Vagina (tissue), 2 donors: ENCODE measurements around the gene SLC49A3. TPM values are rescaled to one million over a fixed set of nuclear protein-coding genes. Genes with fewer than 3 reads are reported as not detected.

Experiments
- DNase-seq, 2 donors: peaks; one replicate each; pipeline ENCODE4 v3.0.0-alpha.2; 2017; ENCODE audit errors: extremely low spot score in 2 of 2
- H3K27ac ChIP-seq: fragments of 200-600 bp; sonication (generic); one replicate; pipeline ENCODE4 v1.5.1; 2019
- H3K27me3 ChIP-seq: fragments of 200-600 bp; sonication (generic); one replicate; pipeline ENCODE4 v1.5.1; 2019
- H3K36me3 ChIP-seq, 2 donors: fragments of 200-600 bp; sonication (generic); one replicate each; pipeline ENCODE4 v1.5.1; 2017 to 2019
- H3K4me1 ChIP-seq: fragments of 200-600 bp; sonication (generic); one replicate; pipeline ENCODE4 v1.5.1; 2019
- H3K4me3 ChIP-seq, 2 donors: fragments of 200-600 bp; sonication (generic); 1 replicate in 1 of 2; 2 replicates in 1 of 2; pipeline ENCODE4 v1.5.1; 2016 to 2019
- H3K9me3 ChIP-seq: fragments of 200-600 bp; sonication (generic); one replicate; pipeline ENCODE4 v1.5.1; 2019
- POLR2A ChIP-seq, 2 donors: fragments of 450-650 bp; IDR thresholded peaks; one replicate each; pipeline ENCODE4 v1.6.1; 2017; ENCODE audit warnings: antibody characterized with exemption in 2 of 2, mild to moderate bottlenecking in 2 of 2, moderate library complexity in 2 of 2
- POLR2AphosphoS5 ChIP-seq, 2 donors: sonication (generic); formaldehyde crosslinking; IDR thresholded peaks; one replicate each; pipeline ENCODE4 v1.9.0; 2017; ENCODE audit warnings: antibody characterized with exemption in 2 of 2, mild to moderate bottlenecking in 2 of 2, low read depth in 1 of 2; ENCODE audit not compliant: insufficient read depth in 1 of 2
- intact Hi-C: fragments of 100-400 bp; cut with DNase I; formaldehyde crosslinking; loops from one replicate; pipeline ENCODE4 v1.15.1; 2023
- total RNA-seq: library from RNA; depleted of rRNA; stranded (reverse); fragments of >200 nt; gene quantifications from one replicate; pipeline ENCODE4 v1.2.3, GENCODE V29; 2016
- TF ChIP-seq, protein P1 (sequence below), 3 experiments: fragments of 450-650 bp in 2 of 3; fragments of 200-600 bp in 1 of 3; sonication (generic) in 1 of 3; IDR thresholded peaks; one replicate each; pipeline ENCODE4 v1.5.1; 2017 to 2019; ENCODE audit warnings: antibody characterized with exemption in 3 of 3, mild to moderate bottlenecking in 2 of 3, moderate library complexity in 2 of 3

SLC49A3 gene
- total RNA-seq, 1 donor from 2014 or later = 11.0 TPM

DNA sequence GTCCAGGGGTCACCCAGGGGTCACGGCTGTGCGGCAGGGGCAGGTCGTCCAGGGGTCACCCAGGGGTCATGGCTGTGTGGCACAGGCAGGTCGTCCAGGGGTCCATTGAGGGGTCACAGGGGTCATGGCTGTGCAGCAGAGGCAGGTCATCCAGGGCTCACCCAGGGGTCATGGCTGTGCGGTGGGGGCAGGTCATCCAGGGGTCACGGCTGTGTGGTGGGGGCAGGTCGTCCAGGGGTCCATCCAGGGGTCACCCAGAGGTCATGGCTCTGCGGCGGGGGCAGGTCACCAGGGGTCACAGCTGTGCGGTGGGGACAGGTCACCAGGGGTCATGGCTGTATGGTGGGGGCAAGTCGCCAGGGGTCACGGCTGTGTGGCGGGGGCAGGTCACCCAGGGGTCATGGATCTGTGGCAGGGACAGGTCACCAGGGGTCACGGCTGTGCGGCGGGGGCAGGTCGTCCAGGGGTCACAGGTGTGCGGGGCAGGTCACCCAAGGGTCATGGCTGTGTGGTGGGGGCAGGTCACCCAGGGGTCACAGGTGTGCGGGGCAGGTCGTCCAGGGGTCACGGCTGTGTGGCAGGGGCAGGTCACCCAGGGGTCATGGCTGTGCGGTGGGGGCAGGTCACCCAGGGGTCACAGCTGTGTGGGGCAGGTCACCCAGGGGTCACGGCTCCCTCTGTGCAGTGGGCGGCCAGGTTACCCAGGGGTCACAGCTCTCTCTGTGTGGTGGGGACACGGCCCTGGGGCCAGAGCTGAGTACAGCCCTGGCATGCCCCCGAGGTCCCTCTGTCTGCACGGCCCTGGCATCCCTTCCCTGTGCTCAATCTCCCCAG, 30.9 kb downstream of the SLC49A3 start:
- H3K4me1 ChIP-seq = peaks cover 3% of the 10 kb centered on the region
- no peaks in the 10 kb centered on the region for H3K27me3 ChIP-seq
- TF ChIP-seq POLR2AphosphoS5 (IDR thresholded peaks at IDR 0.05; ENCODE audit: insufficient read depth in 1 of 2, low read depth in 1 of 2) (no peak), POLR2A (IDR thresholded peaks at IDR 0.05) (no peak)
- TF ChIP-seq, protein P1, sequence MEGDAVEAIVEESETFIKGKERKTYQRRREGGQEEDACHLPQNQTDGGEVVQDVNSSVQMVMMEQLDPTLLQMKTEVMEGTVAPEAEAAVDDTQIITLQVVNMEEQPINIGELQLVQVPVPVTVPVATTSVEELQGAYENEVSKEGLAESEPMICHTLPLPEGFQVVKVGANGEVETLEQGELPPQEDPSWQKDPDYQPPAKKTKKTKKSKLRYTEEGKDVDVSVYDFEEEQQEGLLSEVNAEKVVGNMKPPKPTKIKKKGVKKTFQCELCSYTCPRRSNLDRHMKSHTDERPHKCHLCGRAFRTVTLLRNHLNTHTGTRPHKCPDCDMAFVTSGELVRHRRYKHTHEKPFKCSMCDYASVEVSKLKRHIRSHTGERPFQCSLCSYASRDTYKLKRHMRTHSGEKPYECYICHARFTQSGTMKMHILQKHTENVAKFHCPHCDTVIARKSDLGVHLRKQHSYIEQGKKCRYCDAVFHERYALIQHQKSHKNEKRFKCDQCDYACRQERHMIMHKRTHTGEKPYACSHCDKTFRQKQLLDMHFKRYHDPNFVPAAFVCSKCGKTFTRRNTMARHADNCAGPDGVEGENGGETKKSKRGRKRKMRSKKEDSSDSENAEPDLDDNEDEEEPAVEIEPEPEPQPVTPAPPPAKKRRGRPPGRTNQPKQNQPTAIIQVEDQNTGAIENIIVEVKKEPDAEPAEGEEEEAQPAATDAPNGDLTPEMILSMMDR (IDR thresholded peaks at IDR 0.05) = no peak
- H3K36me3 ChIP-seq = no peaks in the 10 kb centered on the region
- H3K27ac ChIP-seq = no peak overlapping the region
- H3K9me3 ChIP-seq = no peaks in the 10 kb centered on the region
- H3K4me3 ChIP-seq = no peak overlapping the region
- DNase-seq = no peak
- intact Hi-C loops = no loop called here

DNA sequence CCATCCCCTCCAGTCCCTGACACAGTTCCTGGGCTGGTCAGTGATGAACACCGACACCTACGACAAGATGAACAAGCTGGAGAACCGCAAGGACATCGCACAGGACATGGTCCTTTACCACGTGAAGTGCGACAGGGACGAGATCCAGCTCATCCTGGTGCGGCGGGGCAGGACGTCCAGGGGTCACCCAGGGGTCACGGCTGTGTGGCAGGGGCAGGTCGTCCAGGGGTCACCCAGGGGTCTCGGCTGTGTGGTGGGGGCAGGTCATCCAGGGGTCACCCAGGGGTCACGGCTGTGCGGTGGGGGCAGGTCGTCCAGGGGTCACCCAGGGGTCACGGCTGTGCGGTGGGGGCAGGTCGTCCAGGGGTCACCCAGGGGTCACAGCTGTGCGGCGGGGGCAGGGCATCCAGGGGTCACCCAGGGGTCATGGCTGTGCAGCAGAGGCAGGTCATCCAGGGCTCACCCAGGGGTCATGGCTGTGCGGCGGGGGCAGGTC, 31.6 kb downstream of the SLC49A3 start:
- Histone ChIP-seq H3K36me3 (no peaks in the 10 kb centered on the region), H3K27ac (no peak overlapping the region), H3K9me3 (no peaks in the 10 kb centered on the region), H3K4me3 (no peak overlapping the region), H3K27me3 (no peaks in the 10 kb centered on the region), H3K4me1 (no peaks in the 10 kb centered on the region)
- no peak for DNase-seq
- intact Hi-C loops = no loop called here
- TF ChIP-seq POLR2A (IDR thresholded peaks at IDR 0.05) (no peak), POLR2AphosphoS5 (IDR thresholded peaks at IDR 0.05; ENCODE audit: insufficient read depth in 1 of 2, low read depth in 1 of 2) (no peak)
- TF ChIP-seq, protein P1 (IDR thresholded peaks at IDR 0.05) = no peak

GRCh38 chr4:656436-657337, 32.3 kb downstream of the SLC49A3 start:
- intact Hi-C loops = no loop called here
- H3K27ac ChIP-seq = no peak overlapping the region
- H3K4me1 ChIP-seq = no peaks in the 10 kb centered on the region
- no peaks in the 10 kb centered on the region for H3K36me3 ChIP-seq
- no peak for DNase-seq
- no peaks in the 10 kb centered on the region for H3K27me3 ChIP-seq
- no peaks in the 10 kb centered on the region for H3K9me3 ChIP-seq
- TF ChIP-seq, protein P1 (IDR thresholded peaks at IDR 0.05) = no peak
- no peak for TF ChIP-seq POLR2A (IDR thresholded peaks at IDR 0.05)
- TF ChIP-seq POLR2AphosphoS5 (IDR thresholded peaks at IDR 0.05; ENCODE audit: insufficient read depth in 1 of 2, low read depth in 1 of 2) = no peak
- H3K4me3 ChIP-seq = no peak overlapping the region

DNA sequence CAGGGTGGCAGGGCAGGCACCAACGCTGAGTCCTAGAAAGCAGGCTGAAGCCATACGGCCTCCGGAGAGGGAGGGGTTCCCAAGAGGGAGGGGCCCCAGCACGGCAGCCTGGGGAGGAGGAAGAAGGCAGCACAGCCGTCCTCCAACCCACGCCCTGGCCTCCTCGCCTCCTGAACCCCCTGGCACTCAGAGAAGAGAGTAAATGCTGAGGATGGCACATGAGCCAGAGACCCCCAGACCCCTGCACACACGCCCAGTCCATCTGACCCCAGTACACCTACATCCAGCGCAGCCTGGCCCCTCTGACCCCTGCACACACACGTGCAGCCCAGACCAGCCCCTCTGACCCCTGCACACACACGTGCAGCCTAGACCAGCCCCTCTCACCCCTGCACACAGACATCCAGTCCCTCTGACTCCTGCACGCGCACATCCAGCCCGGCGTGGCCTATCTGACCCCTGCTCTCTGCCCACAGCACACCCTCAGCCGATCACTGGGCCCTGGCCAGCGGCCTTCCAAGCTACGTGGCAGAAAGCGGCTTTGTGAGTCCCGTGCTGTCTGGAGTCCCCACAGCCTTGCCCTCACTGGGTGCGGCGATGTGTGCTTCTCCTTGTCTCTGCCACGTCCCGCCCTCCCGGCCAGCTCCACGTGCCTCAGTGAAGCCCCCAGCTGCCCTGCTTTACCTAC, 33.3 kb downstream of the SLC49A3 start:
- Histone ChIP-seq H3K27me3 (peaks cover 5% of the 10 kb centered on the region), H3K36me3 (no peaks in the 10 kb centered on the region), H3K4me3 (no peak overlapping the region), H3K9me3 (no peaks in the 10 kb centered on the region), H3K27ac (no peak overlapping the region), H3K4me1 (peaks cover 5% of the 10 kb centered on the region)
- TF ChIP-seq, protein P1 (IDR thresholded peaks at IDR 0.05) = no peak
- TF ChIP-seq POLR2A (IDR thresholded peaks at IDR 0.05) (no peak), POLR2AphosphoS5 (IDR thresholded peaks at IDR 0.05; ENCODE audit: insufficient read depth in 1 of 2, low read depth in 1 of 2) (no peak)
- intact Hi-C loops = no loop called here
- no peak for DNase-seq
